Measurements from ENCODE around the gene SGTA.

The SGTA gene

DNA sequence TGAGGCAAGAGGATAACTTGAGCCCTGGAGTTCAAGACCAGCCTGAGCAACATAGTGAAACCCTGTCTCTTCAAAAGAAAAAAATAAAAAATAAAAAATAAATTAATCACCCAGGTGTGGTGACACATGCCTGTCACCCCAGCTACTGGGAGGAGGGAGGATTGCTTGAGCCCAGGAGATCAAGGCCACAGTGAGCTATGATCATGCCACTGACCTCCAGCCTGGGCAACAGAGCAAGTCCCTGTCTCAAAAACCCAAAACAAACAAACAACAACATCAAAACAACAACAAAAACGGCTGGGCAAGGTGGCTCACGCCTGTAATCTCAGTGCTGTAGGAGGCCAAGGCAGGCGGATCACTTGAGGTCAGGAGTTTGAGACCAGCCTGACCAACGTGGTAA lies 39.0 kb downstream of the SGTA start:
- Histone ChIP-seq H3K9ac (ENCODE audit: low read length) (no peak overlapping the region), H3K27ac (ENCODE audit: low read length) (no peak overlapping the region), H2AFZ (ENCODE audit: low read length) (no peak overlapping the region), H4K20me1 (ENCODE audit: insufficient read depth, low read length) (no peaks in the 10 kb centered on the region), H3K36me3 (replicated peaks; ENCODE audit: insufficient read depth, low read length) (no peaks in the 10 kb centered on the region), H3K9me3 (replicated peaks; ENCODE audit: insufficient read depth, low read length) (no peaks in the 10 kb centered on the region), H3K4me1 (ENCODE audit: low read length) (peaks cover 7% of the 10 kb centered on the region), H3K4me2 (ENCODE audit: low read depth, low read length) (no peak overlapping the region), H3K4me3 (ENCODE audit: low read length) (no peak overlapping the region), H3K27me3 (replicated peaks; ENCODE audit: insufficient read depth, low read length) (no peaks in the 10 kb centered on the region), H3K9me2 (replicated peaks; ENCODE audit: insufficient read depth, low read length) (no peaks in the 10 kb centered on the region), H3K79me2 (ENCODE audit: low read length) (peaks cover 6% of the 10 kb centered on the region), H3F3A (ENCODE audit: insufficient read depth, low read length) (no peaks in the 10 kb centered on the region; the same call in 1 of the 2 replicates)
- no peak for DNase-seq
- no peak for TF ChIP-seq EZH2 (optimal IDR thresholded peaks at IDR 0.05; ENCODE audit: low read depth, low read length)
- no peak for TF ChIP-seq EZH2phosphoT487 (IDR thresholded peaks at IDR 0.05; ENCODE audit: low read length)
- TF ChIP-seq CTCF (IDR thresholded peaks at IDR 0.05; ENCODE audit: low read length), result no peak

DNA sequence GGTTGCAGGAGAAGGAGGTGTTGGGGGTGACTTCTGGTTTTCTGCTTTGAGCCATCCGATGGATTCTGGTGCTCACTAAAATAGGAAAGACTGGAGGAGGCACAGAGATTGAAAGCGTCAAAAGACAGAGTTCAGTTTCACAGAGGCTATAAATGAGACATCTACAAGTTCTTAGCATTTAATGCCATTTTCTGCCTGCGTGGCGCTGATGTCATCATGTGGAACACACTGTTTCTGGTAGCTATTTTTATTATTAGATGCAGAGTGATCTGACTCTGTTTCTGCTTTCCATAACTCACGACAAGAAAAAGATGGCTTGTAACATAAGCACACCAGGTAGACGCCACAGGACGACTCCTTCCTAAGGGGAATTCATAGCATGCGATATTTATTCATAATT lies 40.0 kb downstream of the SGTA start:
- Histone ChIP-seq H2AFZ (ENCODE audit: low read length) (no peak overlapping the region), H3K27ac (ENCODE audit: low read length) (no peak overlapping the region), H3K4me3 (ENCODE audit: low read length) (no peak overlapping the region), H3K4me2 (ENCODE audit: low read depth, low read length) (no peak overlapping the region; the same call in 1 of the 2 replicates), H3K27me3 (replicated peaks; ENCODE audit: insufficient read depth, low read length) (no peaks in the 10 kb centered on the region), H4K20me1 (ENCODE audit: insufficient read depth, low read length) (no peaks in the 10 kb centered on the region), H3K9me2 (replicated peaks; ENCODE audit: insufficient read depth, low read length) (no peaks in the 10 kb centered on the region), H3K36me3 (replicated peaks; ENCODE audit: insufficient read depth, low read length) (no peaks in the 10 kb centered on the region), H3K4me1 (ENCODE audit: low read length) (peaks cover 4% of the 10 kb centered on the region; the same call in 1 of the 2 replicates), H3K9me3 (replicated peaks; ENCODE audit: insufficient read depth, low read length) (no peaks in the 10 kb centered on the region), H3F3A (ENCODE audit: insufficient read depth, low read length) (no peaks in the 10 kb centered on the region; the same call in 1 of the 2 replicates), H3K9ac (ENCODE audit: low read length) (no peak overlapping the region), H3K79me2 (ENCODE audit: low read length) (peaks cover 13% of the 10 kb centered on the region)
- TF ChIP-seq CTCF (IDR thresholded peaks at IDR 0.05; ENCODE audit: low read length) (no peak), EZH2phosphoT487 (IDR thresholded peaks at IDR 0.05; ENCODE audit: low read length) (no peak), EZH2 (optimal IDR thresholded peaks at IDR 0.05; ENCODE audit: low read depth, low read length) (no peak)
- DNase-seq, result no peak

DNA sequence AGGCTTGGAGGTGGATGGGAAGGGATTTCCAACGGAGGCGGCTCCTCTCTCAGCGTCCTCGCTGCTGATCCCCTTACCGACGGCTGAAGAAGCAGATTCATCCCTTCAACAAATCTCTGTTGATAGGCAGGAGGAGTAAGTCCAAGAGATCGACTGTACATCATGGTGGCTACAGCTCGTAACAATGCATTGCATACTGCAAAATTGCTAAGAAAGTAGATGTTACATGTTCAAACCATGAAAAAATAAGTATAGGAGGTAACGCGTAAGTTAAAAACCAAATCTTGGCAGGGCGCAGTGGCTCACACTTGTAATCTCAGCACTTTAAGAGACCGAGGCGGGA lies 42.8 kb downstream of the SGTA start:
- Histone ChIP-seq H3K9me3 (replicated peaks; ENCODE audit: insufficient read depth, low read length) (no peaks in the 10 kb centered on the region), H3K27me3 (replicated peaks; ENCODE audit: insufficient read depth, low read length) (no peaks in the 10 kb centered on the region), H3K4me2 (ENCODE audit: low read depth, low read length) (peak overlapping the region; percentile 25; the same call in 1 of the 2 replicates), H2AFZ (ENCODE audit: low read length) (peak overlapping the region; percentile 27), H3K27ac (ENCODE audit: low read length) (no peak overlapping the region), H4K20me1 (ENCODE audit: insufficient read depth, low read length) (no peaks in the 10 kb centered on the region), H3K4me3 (ENCODE audit: low read length) (no peak overlapping the region), H3K79me2 (ENCODE audit: low read length) (peaks cover 35% of the 10 kb centered on the region), H3F3A (ENCODE audit: insufficient read depth, low read length) (no peaks in the 10 kb centered on the region; the same call in 1 of the 2 replicates), H3K36me3 (replicated peaks; ENCODE audit: insufficient read depth, low read length) (no peaks in the 10 kb centered on the region; the same call in 1 of the 2 replicates), H3K4me1 (ENCODE audit: low read length) (no peaks in the 10 kb centered on the region), H3K9ac (ENCODE audit: low read length) (no peak overlapping the region), H3K9me2 (replicated peaks; ENCODE audit: insufficient read depth, low read length) (no peaks in the 10 kb centered on the region)
- TF ChIP-seq EZH2 (optimal IDR thresholded peaks at IDR 0.05; ENCODE audit: low read depth, low read length) (no peak), EZH2phosphoT487 (IDR thresholded peaks at IDR 0.05; ENCODE audit: low read length) (no peak), CTCF (IDR thresholded peaks at IDR 0.05; ENCODE audit: low read length) (no peak)
- DNase-seq, result no peak
